CMK (cell line): ENCODE data around the gene PON2.
"Not testable (repeated sequence)": the region's sequence is repeated elsewhere in the genome, so short reads cannot be mapped to it uniquely, and the experiment has no call there.

Experiments used
- DNase-seq: peaks from one replicate; pipeline ENCODE4 v3.0.0-alpha.2; 2010; ENCODE audit warnings: low read depth

The PON2 gene

GRCh38 chr7:95405208-95405607, 29.6 kb downstream of the PON2 start:
- DNase-seq, result no peak

DNA sequence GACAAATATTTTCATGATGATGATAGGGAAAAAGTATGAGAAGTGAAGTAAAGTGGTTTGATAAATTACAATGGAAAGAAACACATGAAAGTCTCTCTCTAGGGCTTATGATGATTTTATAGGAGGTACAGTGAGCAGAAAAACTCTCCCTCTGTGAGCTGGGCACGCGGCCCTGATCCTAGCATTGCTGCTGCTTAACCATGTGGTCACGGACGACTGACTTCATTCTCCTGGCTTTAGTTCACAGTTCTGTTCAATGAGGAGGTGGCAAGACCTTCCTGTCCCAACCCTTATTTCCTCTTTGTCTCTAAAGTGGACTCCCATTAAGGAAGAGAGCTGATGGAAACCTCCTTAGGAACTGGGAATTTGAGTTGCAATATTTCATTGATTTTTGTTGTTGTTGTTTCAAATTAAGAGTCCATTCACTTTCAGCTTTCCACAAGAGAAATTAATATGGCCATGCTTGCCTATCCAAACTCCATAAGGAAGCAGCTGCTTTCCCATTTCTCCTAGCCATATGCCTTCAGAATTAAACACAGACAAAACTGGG, 30.4 kb downstream of the PON2 start:
- DNase-seq, result no peak

DNA sequence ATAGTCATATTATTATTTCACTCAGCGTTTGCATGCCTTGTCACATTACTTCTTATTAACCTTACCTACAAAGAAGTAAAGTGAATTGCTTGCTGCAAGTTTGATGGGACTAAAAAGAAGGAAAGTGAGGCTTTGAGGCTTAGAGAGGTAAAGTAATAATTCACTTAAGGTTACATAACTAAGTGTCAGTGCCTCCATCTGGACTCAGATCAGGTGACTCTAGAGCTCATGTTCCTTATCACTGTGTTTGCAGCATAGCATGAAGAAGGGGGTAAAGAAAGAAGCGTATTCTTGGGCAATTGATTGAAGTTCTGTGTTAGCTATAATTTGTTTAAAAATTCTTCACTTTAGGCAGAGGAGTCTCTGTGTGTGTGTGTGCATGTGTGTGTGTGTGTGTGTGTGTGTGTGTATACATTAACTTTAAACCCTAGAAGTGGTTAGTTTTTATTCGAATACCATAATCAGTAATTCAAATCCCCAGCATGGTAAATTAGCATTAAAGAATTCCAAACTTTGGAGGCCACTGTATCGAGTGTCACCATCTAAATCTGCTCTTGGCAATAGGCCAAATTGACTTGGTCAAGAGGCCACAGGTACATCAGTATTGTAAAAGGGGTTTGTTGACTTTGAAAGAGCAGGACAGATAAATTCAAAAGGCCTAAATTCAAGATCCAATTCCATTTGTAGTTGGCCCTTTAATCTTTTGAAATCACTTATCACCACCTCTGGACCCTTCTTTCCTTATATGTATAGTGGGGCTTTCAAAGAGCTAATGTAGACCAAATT, 36.5 kb downstream of the PON2 start:
- DNase-seq, result no peak

- DNase-seq, result no peak
Observed at GRCh38 chr7:95397381-95397780, 37.4 kb downstream of the PON2 start.

DNA sequence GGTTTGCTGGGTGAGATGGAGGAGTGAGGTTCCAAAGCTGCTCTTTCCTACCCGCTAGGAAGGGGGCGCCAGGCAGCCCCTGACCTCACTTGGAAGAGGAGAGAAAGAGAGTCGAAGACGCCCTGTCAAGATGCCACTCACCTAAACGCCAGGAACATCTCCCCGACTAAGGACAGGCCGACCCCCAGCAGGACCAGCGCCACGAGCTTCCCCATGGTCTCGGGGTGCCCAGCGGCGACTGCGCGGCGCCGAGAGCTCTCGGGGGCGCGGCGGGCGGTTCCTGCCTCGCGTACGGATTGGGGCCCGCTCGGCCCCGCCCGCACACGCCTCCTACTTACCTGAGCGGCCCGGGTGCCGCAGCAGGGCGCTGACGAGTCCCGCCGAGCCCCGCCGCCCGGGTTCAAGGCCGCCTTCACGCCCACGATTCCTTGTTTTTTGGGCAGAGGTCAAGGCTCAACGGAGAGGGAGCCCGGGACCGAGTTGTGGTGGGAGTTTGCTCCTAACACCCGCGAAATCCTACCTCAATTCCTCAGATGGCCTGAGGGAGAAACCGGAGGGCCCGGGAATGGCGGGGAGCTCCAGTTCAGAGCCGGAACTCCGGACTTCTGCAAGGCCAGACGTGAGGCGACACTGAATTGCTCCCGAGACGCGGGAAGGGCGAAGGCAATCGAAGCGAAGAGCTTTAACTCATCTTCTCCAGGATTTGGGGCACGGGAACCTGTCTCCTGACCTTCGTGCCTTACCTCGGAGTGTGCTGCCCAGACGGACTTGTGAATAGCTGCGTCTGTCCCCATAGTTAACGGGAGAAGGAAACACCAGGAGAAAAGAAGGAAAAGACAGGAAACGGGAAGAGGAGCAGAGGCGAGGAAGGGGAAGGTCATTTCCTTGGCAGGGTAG, 38.4 kb downstream of the PON2 start, which contains the start of gene PON3:
PON3 (minus strand) TSS at position 240 of the 897 bp plus-strand sequence; CDS start at position 215, 25 bp downstream.
- no peak for DNase-seq

DNA sequence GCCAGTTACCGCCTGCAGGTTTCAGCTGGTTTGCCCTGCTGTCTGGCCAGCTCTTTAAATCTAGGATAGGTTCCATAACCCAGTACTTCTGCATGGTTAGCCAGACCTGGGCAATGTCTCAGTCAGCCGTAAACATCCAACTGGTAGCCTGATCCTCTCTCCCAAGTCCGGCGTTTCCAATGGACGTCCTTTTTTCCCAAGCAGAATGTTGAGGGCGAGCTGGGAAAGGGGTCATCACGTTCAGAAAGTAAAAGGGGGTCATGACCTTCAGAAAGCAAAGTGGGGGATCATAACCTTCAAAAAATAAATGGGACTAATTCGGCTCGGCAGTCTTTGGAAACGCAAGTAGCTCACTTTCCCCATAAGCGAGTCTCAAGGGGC, 39.1 kb downstream of the PON2 start:
- no peak for DNase-seq

- DNase-seq, result no peak
Observed at GRCh38 chr7:95394370-95394769, 40.5 kb downstream of the PON2 start.

GRCh38 chr7:95391761-95392160, 43.1 kb downstream of the PON2 start:
- no peak for DNase-seq

DNA sequence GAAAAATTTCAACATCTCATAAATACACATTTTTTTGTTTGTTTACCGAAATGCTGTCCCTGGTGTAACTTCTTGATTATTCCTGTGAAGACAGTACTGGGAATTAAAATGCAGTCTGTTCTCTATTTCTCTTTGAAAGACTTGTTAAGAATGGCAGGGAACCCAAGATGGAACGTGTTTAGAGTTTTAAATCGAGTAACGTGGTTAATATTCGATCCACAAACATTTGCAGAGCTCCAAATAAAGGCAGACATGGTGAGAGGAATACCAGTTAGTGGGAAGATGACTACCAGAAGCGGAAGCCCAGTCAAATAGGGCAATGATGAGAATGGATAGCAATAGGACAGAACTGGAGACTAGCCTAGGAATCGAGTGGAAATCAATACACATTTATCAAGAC, 45.3 kb downstream of the PON2 start:
- DNase-seq, result no peak

DNA sequence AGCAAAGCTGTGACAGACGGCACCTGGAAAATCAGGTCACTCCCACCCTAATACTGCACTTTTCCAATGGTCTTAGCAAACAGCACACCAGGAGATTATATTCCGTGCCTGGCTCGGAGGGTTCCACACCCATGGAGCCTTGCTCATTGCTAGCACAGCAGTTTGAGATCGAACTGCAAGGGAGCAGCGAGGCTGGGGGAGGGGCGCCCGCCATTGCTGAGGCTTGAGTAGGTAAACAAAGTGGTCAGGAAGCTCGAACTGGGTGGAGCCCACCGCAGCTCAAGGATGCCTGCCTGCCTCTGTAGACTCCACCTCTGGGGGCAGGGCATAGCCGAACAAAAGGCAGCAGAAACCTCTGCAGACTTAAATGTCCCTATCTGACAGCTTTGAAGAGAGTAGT, 55.4 kb downstream of the PON2 start:
- not testable (repeated sequence) for DNase-seq

GRCh38 chr7:95376632-95377400, 58.0 kb downstream of the PON2 start:
- DNase-seq, result no peak

- no peak for DNase-seq
Observed at GRCh38 chr7:95375591-95376257, 59.1 kb downstream of the PON2 start.

DNA sequence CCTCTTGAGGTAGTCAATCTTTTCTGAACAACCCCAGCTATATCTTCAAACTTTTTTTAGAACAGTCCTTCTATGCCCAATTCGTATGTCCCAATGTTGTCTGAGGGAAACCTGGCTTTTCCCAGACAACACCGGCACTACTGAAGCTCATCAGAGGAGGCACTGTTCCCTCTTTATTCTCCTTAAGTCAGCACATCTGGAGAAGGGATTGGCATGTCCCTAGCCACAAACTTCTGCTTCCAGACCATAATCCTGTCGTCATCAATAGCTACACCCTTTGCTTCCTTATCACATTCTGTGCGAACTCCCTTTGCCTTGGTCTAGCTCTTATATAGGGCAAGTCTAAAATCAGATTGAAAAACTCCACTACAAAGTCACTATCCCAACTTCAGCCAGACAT, 61.5 kb downstream of the PON2 start:
- peak; percentile 1 for DNase-seq

DNA sequence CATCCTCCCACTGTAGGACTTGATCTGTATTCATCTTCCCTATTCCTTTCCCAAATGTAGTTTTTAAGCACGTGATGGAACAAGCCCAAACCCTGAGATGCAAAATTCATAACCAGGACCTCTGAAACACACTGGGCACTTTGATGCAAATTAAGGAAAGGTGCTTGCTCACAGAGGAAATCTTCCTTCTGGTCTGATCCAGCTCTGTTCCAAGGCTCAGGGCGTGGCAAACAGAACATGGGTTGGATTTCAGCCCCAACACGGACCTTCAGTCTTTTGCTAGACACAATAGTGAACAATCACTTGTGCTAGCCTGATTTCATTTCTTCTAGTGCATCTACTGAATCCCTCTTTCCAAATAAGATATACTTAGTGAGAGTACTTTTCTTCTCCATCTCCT, 66.6 kb downstream of the PON2 start:
- no peak for DNase-seq

GRCh38 chr7:95367606-95368005, 67.2 kb downstream of the PON2 start:
- no peak for DNase-seq

- no peak for DNase-seq
Observed at GRCh38 chr7:95365151-95365550, 69.7 kb downstream of the PON2 start.

GRCh38 chr7:95357623-95358022, 77.2 kb downstream of the PON2 start:
- DNase-seq, result no peak
